ENCODE data around the gene HMGB3.

GRCh38 chrX:150940844-150941495, 42.2 kb upstream of the HMGB3 start:
- no peak for TF ChIP-seq POLR2A (IDR thresholded peaks at IDR 0.05; ENCODE audit: low read length)
- no peak for TF ChIP-seq GATA1 (IDR thresholded peaks at IDR 0.05; ENCODE audit: low read depth, low read length)
